Large intestine (tissue), 3 donors: Measurements from ENCODE around the gene MYH9. TPM values are rescaled to one million over a fixed set of nuclear protein-coding genes. Genes with fewer than 3 reads are reported as not detected.
"Not testable (repeated sequence)": the region's sequence is repeated elsewhere in the genome, so short reads cannot be mapped to it uniquely, and the experiment has no call there.

Experiments used
- DNase-seq, 2 donors: peaks; one replicate each; pipeline versions ENCODE4 v3.0.0 to v3.0.0-alpha.2; 2013
- H3K27ac ChIP-seq: one replicate; pipeline ENCODE4 v1.5.1; 2013; ENCODE audit warnings: low read length
- H3K27me3 ChIP-seq: 2 replicates; pipeline ENCODE4 v1.6.1; 2013; ENCODE audit warnings: low read length; ENCODE audit not compliant: control insufficient read depth, insufficient read depth
- H3K36me3 ChIP-seq: 2 replicates; pipeline ENCODE4 v1.6.1; 2013; ENCODE audit warnings: low read length; ENCODE audit not compliant: control insufficient read depth, insufficient read depth
- H3K4me1 ChIP-seq: one replicate; pipeline ENCODE4 v1.6.1; 2013; ENCODE audit warnings: low read length; ENCODE audit not compliant: control insufficient read depth, insufficient read depth
- H3K4me3 ChIP-seq: one replicate; pipeline ENCODE4 v1.5.1; 2013; ENCODE audit warnings: low read length
- H3K9me3 ChIP-seq: one replicate; pipeline ENCODE4 v1.6.1; 2013; ENCODE audit warnings: mild to moderate bottlenecking, low read depth, low read length, moderate library complexity; ENCODE audit not compliant: control insufficient read depth
- WGBS: methylation state at CpG from one replicate; pipeline ENCODE4 v1.1.5; 2013; ENCODE audit warnings: low lambda C conversion rate; ENCODE audit not compliant: insufficient coverage; 5-methylcytosine and 5-hydroxymethylcytosine counted together
- polyA plus RNA-seq: library from polyadenylated mRNA; unstranded; fragments of 120-200 nt; gene quantifications from one replicate; pipeline ENCODE4 v1.2.1, GENCODE V29; 2013

Gene MYH9
- polyA plus RNA-seq, 1 donor, result 191 TPM

DNA sequence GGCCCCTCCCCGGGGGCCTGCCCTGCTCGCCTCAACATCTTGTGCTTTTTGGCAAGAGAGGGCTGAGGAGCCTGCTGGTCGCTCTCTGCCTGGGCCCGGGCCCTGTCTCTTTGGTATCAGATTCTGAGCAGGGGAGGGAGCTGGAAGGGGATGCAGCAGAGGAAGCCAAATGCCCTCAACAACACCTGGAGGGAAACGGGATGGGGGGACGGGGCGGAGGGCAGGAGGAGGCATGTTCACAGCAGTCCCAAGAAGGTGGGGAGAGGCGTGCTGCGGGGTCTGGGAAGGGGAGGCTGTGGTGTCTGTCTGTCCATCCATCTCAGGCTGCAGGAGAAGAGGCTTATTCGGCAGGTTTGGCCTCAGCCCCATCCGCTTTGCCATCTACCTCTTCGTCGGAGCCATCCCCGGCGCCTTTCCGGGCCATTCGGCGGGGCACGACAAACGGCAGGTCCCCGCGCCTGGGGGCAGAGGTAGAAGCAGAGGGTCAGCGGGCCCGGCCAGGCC lies 105.4 kb downstream of the MYH9 start:
- Histone ChIP-seq H3K4me1 (peaks cover 8% of the 10 kb centered on the region), H3K27me3 (no peaks in the 10 kb centered on the region), H3K36me3 (peaks cover 63% of the 10 kb centered on the region), H3K4me3 (no peak overlapping the region), H3K9me3 (no peaks in the 10 kb centered on the region), H3K27ac (no peak overlapping the region)
- no peak for DNase-seq
- WGBS, result no CpG with 5 or more reads among the region's 24 CpGs

DNA sequence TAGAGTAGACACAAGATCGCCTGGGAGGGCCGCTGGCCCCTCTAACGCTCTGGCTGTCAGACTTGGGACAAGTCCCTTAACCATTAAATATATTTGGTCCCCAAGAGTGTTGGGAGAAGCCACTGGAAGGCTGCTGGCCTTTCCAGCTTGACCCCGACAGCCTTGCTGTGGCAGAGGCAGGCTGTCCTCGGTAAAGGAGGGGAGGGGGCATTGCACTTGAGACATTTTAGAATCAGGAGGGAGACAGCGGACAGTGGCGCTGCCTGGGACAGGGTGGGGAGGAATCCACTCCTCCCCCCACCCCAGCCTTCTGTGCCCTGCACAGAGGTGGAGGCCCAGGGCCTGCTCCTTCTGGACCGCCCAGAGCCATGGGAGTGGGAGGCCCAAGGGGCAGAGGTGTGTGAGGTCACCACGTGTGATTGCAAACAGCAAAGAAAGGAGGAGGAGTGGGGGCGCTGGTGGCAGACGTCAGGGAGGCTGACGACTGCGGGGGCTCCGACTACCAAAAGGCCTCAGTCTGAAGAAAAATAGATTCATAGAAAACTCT lies 105.9 kb downstream of the MYH9 start:
- no peaks in the 10 kb centered on the region for H3K27me3 ChIP-seq
- no peak for DNase-seq
- H3K27ac ChIP-seq, result no peak overlapping the region
- no CpG with 5 or more reads among the region's 14 CpGs for WGBS
- H3K4me3 ChIP-seq, result no peak overlapping the region
- peaks cover 59% of the 10 kb centered on the region for H3K36me3 ChIP-seq
- no peaks in the 10 kb centered on the region for H3K9me3 ChIP-seq
- H3K4me1 ChIP-seq, result peaks cover 9% of the 10 kb centered on the region

DNA sequence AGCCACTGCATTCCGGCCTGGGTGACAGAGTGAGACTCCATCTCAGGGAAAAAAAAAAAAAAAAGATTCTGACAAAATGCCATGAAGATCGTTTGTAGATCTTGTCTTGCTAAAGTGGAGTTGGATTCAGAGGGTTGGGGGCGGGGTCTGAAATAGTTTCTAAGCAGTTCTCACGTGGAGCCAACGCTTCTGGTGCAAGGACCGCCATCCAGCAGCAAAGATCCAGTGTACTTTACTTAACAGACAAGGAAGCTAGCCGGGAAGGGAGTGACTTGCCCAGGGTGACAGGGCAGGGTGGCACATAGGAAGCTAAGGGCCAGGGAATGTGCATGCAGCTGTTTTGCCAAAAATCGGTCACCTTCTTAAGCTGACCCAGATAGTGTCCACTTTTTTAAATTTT lies 107.4 kb downstream of the MYH9 start:
- Histone ChIP-seq H3K9me3 (no peaks in the 10 kb centered on the region), H3K4me1 (peaks cover 9% of the 10 kb centered on the region), H3K36me3 (peaks cover 45% of the 10 kb centered on the region), H3K27me3 (no peaks in the 10 kb centered on the region), H3K4me3 (no peak overlapping the region), H3K27ac (no peak overlapping the region)
- 90% methylated on average over 2 of the region's 8 CpGs for WGBS
- no peak for DNase-seq

DNA sequence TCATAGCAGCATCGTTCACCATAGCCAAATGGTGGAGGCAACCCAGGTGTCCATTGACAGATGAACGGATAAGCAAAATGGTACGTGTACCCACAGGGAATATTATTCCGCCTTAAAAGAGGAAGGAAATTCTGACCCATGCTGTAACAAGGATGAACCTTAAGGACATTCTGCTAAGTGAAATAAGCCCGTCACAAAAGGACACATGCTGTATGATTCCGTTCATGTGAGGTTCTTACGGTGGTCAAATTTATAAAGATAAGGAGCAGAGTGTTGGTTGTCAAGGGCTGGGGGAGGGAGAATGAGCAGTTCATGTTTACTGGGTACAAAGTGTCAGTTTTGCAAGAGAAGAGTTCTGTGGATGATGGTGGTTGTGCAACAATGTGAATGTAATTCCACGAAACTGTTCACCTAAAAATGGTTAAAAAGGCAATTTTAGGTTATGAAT lies 108.5 kb downstream of the MYH9 start:
- WGBS, result 50% methylated on average over 1 of the region's 8 CpGs
- peak; percentile 61 to 76 for DNase-seq
- H3K4me3 ChIP-seq, result no peak overlapping the region
- H3K27ac ChIP-seq, result peak overlapping the region; percentile 47
- H3K36me3 ChIP-seq, result peaks cover 33% of the 10 kb centered on the region
- no peaks in the 10 kb centered on the region for H3K27me3 ChIP-seq
- peaks cover 9% of the 10 kb centered on the region for H3K4me1 ChIP-seq
- H3K9me3 ChIP-seq, result no peaks in the 10 kb centered on the region

DNA sequence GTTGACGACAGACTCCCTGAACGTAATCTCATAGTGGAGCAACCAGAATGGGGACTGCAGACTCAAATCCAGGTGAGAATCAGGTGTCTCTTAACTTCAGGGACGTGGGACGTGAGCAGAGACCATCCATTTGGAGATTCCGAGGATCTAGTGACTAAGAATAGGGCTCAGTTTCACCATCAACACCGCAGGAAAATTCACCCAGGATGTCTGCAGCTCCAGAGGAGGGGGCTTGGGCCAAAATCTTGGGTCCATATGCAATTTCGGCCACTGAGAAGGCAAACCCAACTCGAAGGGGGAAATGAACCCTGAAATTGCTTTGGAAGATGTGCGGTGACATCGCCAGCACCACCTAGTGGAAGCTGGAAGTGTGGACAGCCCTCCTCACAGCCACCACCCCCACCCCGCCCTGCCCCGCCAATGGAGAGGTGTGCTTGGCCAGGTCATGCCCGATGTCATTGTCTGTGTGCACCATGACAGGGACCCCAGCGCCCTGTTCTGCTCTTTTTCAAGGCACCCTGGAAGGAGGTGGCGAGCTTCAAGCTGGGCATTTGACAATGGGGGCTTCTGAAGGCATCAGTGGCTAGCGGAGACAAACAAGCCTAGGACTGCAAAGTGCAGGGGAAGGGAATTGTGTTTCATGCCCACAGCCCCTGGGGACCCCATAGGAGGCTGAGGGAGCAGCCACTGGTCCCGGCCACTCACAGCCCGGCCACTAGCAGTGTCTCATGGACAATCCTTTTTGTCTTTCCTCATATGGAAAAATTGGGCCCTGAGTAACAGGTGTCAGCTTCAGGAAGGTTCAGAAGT lies 110.1 kb downstream of the MYH9 start:
- Histone ChIP-seq H3K36me3 (peaks cover 21% of the 10 kb centered on the region), H3K4me1 (peaks cover 9% of the 10 kb centered on the region), H3K27me3 (no peaks in the 10 kb centered on the region), H3K27ac (no peak overlapping the region), H3K9me3 (no peaks in the 10 kb centered on the region), H3K4me3 (no peak overlapping the region)
- WGBS, result no CpG with 5 or more reads among the region's 18 CpGs
- peak in 1 of 2 donors; percentile 44 for DNase-seq

DNA sequence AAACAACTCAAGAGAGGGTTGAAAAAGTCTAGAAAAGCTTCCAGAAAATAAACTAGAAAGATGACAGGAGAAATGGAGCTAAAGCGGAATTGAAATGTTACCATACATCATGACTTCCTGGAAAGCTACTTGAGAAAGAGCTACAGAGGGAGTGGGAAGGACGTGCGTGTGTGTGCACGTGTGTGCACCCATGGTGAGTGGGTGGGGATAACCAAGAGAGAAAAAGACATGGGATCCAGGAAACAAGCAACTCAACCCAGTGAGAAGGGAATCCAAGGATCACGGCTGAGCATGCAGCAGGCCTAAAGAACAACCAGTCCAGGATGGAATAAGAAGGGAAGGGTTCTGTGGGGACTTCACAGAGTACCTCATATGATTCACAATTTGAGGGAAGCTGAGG lies 113.2 kb downstream of the MYH9 start:
- Histone ChIP-seq H3K4me1 (peaks cover 9% of the 10 kb centered on the region), H3K27ac (no peak overlapping the region), H3K4me3 (no peak overlapping the region), H3K27me3 (no peaks in the 10 kb centered on the region), H3K36me3 (no peaks in the 10 kb centered on the region), H3K9me3 (no peaks in the 10 kb centered on the region)
- WGBS, result 100% methylated on average over 1 of the region's 5 CpGs
- DNase-seq, result no peak

DNA sequence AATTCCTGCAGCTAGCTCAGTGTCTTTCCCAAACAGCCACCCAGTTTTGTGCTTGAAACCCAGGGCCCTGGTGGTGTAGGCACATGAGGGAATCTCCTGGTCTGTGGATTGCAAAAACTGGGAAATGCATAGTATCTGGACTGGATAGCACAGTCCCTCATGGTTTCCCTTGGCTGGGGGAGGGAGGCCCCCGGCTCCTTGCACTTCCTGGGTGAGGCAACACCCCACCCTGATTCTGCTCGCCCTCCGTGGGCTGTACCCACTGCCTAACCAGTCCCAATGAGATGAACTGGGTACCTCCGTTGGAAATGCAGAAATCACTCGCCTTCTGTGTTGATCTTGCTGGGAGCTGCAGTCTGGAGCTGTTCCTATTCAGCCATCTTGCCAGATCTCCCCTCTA lies 115.8 kb downstream of the MYH9 start:
- 72% methylated on average over 2 of the region's 5 CpGs for WGBS
- H3K27ac ChIP-seq, H3K36me3 ChIP-seq, DNase-seq, H3K27me3 ChIP-seq, H3K9me3 ChIP-seq, H3K4me3 ChIP-seq, H3K4me1 ChIP-seq: not testable (repeated sequence)

DNA sequence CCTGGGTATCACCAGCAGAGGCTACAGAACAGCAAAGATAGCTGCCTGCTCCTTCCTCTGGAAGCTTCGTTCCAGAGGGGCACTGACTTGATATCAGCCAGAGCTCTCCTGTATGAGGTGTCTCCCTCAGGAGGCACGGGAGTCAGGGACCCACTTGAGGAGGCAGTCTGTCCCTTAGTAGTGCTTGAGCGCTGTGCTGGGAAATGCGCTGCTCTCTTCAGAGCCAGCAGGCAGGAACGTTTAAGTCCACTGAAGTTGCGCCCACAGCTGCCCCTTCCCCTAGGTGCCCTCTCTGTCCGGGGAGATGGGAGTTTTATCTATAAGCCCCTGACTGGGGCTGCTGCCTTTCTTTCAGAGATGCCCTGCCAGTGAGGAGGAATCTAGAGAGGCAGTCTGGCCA lies 116.5 kb downstream of the MYH9 start:
- H3K27me3 ChIP-seq, H3K27ac ChIP-seq, H3K4me1 ChIP-seq, H3K4me3 ChIP-seq, H3K9me3 ChIP-seq, DNase-seq, H3K36me3 ChIP-seq: not testable (repeated sequence)
- no CpG with 5 or more reads among the region's 7 CpGs for WGBS

DNA sequence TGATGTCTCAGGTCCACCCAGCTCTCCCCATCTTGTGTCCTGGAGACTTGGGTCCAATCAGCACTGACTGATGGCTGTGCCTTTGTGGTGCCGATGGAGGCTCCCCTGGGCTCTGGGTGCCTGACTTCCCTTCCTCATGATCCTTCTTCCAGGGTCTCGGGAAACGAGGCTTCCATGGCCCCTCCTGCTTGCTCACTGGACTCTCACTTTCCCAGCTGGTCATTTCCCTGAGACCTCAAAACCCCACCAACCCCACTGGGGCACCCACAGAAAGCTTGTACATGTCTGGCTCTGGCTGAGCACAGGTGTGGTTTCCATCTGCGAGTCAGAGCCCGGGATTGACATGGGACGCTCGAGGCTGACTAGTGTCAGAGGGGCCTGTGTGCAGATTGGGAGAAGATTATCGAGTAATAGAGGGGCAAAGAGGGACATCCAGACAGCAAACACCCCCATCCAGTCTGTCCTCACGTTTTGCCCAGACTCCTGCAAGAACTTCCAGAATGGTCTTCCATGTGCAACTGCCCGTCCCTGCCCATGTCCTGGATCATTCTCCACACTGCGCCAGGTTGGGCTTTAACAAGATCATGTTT lies 119.8 kb downstream of the MYH9 start:
- Histone ChIP-seq H3K27ac (no peak overlapping the region), H3K27me3 (no peaks in the 10 kb centered on the region), H3K4me3 (no peak overlapping the region), H3K9me3 (no peaks in the 10 kb centered on the region), H3K4me1 (no peaks in the 10 kb centered on the region), H3K36me3 (peaks cover 3% of the 10 kb centered on the region)
- DNase-seq, result no peak
- WGBS, result no CpG with 5 or more reads among the region's 11 CpGs

DNA sequence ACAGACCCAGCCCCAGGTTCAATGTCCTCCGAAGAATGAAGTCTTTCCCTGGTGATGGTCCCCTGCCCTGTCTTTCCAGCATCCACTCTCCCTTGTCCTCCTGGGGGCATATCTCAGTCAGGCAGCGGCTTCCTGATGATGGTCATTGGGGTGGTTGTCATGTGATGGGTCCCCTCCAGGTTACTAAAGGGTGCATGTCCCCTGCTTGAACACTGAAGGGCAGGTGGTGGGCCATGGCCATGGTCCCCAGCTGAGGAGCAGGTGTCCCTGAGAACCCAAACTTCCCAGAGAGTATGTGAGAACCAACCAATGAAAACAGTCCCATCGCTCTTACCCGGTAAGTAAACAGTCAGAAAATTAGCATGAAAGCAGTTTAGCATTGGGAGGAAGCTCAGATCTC lies 120.7 kb downstream of the MYH9 start:
- Histone ChIP-seq H3K4me1 (no peaks in the 10 kb centered on the region), H3K9me3 (no peaks in the 10 kb centered on the region), H3K27ac (no peak overlapping the region), H3K36me3 (peaks cover 3% of the 10 kb centered on the region), H3K4me3 (no peak overlapping the region), H3K27me3 (no peaks in the 10 kb centered on the region)
- DNase-seq, result no peak
- no CpG with 5 or more reads among the region's 4 CpGs for WGBS
